ENCODE results near the gene FRMPD2.

The FRMPD2 gene, protein sequence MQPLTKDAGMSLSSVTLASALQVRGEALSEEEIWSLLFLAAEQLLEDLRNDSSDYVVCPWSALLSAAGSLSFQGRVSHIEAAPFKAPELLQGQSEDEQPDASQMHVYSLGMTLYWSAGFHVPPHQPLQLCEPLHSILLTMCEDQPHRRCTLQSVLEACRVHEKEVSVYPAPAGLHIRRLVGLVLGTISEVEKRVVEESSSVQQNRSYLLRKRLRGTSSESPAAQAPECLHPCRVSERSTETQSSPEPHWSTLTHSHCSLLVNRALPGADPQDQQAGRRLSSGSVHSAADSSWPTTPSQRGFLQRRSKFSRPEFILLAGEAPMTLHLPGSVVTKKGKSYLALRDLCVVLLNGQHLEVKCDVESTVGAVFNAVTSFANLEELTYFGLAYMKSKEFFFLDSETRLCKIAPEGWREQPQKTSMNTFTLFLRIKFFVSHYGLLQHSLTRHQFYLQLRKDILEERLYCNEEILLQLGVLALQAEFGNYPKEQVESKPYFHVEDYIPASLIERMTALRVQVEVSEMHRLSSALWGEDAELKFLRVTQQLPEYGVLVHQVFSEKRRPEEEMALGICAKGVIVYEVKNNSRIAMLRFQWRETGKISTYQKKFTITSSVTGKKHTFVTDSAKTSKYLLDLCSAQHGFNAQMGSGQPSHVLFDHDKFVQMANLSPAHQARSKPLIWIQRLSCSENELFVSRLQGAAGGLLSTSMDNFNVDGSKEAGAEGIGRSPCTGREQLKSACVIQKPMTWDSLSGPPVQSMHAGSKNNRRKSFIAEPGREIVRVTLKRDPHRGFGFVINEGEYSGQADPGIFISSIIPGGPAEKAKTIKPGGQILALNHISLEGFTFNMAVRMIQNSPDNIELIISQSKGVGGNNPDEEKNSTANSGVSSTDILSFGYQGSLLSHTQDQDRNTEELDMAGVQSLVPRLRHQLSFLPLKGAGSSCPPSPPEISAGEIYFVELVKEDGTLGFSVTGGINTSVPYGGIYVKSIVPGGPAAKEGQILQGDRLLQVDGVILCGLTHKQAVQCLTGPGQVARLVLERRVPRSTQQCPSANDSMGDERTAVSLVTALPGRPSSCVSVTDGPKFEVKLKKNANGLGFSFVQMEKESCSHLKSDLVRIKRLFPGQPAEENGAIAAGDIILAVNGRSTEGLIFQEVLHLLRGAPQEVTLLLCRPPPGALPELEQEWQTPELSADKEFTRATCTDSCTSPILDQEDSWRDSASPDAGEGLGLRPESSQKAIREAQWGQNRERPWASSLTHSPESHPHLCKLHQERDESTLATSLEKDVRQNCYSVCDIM (N-terminal part only)

DNA sequence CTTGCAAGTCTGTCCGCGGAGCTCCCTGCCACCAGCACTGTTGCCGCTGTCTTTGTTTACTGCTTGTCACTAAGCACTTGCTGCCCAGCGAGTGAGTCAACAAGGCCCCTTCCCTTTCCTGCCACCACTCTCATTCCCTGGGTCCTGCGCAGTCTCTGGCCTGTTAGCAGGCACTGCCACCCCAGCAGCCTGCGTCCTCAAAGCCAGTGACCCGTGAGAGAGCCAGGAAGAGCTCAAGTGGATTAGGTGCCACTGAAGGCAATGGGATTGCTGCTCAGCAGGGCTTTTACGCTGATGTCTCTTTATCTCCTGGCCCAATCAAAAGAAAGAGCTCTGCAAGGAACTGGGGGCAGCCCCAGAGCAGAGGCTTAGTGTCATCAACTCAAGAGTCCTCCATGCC is at the start of gene FRMPD2:
Gene FRMPD2, minus strand, starts transcription at position 61 of the 400 bp plus-strand sequence. CDS start 129 bp downstream, outside the sequence.
- DNase-seq = no peak

DNA sequence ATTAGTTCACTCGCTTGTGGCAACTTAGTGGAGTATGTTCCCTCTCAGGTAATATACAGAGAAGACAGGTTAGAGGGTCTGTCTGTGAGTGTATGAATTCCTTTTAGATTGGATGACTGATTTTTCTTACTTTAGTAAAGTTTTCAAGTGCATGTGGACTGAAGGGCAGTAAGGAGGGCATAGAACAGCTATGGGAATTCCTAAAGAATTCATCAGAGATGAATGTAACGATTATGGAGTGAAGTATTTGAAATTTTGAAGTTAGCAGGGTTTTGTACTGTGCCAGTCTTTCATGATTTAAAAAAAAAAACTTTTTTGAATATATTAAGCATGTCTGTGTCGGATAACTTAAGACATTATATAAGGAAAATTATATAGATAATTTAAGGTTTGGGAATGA is 47.5 kb upstream of the FRMPD2 start:
- no peak for DNase-seq

DNA sequence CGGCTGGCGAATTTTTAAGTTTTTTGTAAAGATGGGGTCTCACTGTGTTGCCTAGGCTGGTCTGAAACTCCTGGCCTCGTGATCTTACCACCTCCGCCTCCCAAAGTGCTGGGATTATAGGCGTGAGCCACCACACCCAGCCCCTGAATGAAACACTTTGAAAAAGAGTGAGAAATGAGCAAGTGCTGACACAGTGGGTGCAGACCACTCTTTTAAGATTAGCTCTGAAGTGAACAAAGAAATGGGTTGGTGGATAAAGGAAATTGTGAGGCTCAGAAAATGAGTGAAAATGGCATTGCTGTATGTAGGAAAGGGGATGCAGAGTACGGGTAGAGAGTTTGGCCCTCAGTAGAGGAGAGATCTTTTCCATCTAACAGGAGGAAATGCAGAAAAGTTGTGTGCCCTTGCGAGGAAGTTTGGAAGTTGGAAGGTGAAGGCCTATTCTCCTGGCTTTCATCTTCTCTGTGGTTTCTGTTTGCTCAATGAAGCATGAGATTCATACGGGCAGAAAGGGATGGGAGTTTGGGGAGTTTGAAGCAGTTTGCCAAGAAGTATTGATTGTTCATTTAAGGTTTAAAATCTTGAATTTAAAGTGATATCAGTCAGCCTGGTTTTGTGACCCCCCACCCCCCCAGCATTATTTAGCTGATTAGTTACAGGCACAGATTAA is 43.0 kb upstream of the FRMPD2 start:
- DNase-seq = no peak

DNA sequence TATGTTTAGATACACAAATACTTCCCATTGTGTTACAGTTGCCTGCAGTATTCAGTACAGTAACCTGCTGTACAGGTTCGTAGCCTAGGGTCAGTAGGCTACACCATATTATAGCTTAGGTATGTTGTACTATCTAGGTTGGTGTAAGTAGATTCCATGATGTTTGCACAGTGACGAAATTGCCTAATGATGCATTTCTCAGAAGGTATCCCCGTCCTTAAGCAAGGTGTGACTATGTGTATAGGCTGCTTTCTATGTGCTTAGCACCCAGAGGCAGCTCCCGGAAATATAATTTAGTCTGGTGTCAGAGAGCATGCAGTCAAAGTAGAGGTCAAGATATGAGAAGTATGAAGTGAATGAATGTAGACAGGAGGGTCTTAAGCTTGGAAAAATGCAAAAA is 41.7 kb upstream of the FRMPD2 start:
- DNase-seq = no peak

DNA sequence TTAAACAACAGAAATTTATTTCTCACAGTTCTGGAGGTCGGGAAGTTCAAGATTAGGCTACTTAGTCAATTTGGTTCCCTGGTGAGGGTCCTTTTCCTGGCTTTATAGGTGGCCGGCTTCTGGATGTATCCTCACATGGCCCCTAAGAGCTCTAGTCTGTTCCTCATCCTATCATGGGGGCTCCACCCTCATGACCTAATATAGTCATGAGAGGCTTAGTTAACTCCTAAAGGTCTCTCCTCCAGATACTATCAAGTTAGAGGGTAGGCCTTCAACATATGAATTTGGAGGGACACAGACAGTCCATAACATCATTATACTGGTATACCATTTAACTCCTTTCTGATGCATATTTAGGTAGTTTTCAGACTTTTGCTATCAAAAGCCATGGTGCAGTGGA is 39.6 kb upstream of the FRMPD2 start:
- DNase-seq = no peak

DNA sequence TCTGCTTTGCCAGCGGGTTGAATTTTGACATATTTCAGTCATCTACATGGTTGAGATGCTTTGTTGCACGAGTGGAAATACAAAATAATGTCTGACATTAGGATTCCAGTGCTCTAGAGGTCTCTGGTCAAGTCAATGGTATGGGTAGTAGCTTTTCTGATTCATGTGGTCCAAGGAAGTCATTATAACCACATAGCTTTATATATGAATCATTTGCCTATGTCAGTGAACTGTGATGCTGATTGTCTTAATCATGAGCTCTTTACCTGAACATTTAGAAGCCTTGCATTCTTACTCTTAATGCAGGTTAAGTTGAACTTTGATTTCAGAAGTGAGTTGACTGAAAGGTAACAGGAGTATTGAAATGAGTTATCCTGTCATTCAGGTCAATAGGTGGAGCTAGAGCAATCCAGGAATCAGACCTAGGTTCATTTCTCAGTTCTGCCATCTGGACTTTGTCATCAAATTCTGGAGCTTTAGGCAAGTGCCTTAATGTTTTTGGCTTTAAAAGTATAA is 35.3 kb upstream of the FRMPD2 start:
- no peak for DNase-seq

DNA sequence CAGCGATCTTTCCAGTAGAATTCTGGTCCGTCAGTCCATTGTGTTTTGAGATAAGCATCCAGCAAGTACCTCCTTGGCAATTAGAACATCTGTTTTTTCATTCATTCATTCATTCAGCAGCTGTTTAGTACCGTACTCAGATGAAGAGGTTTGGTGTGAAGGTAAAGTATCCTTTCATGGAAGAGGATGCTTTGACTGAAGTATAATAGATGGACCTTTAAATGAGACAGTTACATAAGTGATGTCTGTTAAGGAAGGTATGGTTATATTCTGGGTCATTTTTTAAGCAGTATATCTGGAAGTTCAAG is 33.2 kb upstream of the FRMPD2 start:
- no peak for DNase-seq

DNA sequence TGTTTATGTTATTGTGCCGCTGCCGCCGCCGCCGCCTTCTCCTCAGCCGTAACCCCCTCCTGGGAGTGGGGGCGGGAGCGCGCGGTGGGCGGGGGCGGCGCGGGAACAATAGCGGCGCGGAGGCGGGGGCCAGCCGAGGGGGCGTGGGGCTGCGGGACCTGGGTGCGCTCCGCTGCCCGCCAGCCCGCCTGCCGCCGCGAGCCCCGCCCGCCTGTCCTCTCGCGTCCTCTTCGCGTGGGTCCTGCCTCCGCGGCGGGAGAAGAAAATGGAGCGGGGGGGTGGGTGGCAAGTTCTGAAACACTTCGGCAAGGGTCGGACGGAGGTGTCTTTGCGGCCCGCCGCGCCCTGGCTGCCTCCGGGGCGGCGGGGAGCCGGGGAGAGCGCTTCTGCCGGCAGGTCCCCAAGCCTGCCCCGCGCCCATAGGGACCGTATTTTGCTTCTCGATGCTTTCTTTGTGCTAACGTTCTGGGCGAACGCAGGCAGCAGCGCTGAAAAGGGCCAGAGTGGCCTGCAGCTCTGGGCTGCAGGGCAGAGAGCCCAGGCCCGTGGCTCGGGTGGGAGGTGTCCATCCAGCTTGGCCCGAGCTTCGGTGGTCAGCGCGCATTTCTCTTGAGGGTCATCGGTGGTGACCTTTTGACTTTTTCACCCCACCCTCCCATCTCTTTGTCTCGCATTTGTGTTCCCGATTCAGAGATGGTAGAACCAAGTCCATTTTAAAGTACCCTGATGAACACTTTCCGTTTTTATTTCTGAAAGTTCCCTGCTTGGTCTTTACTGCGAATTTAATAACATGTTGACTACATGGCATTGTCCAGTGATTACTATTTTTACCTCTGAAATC is 32.6 kb upstream of the FRMPD2 start:
- peak in 1 of 2 experiments; percentile 7 for DNase-seq

DNA sequence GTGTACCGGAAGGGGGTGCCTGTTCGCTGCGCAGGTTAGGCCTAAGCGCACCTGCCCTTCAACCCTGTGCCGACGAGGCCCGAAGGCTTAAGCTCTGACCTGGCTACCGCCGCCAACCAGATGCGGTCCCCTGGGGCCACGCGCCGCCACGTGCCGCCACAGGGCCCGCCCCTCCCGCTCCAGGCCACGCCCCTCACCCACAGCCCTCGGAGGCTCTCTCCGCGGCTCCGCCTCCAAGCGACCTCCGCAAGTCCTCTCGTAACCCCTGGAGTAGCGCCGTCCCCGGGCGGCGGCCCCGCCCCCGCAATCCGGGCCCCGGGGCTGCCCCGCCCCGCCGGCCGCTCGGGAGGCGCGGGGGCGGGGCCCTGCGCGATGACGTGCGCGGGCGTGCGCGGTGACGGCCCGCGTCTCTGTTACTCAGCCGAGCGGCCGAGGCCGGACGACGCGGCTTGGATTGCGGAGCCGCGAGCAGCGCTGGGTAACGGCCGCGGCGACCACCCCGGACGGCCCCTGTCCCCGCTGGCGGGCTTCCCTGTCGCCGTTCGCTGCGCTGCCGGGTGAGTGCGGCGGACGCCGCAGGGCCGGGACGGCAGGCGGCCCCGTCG is 31.9 kb upstream of the FRMPD2 start, which contains the start of gene MAPK8:
Gene MAPK8, plus strand, starts transcription at position 413 of the 605 bp plus-strand sequence. CDS start 94,984 bp downstream, outside the sequence.
- DNase-seq = peak; percentile 44 to 75

DNA sequence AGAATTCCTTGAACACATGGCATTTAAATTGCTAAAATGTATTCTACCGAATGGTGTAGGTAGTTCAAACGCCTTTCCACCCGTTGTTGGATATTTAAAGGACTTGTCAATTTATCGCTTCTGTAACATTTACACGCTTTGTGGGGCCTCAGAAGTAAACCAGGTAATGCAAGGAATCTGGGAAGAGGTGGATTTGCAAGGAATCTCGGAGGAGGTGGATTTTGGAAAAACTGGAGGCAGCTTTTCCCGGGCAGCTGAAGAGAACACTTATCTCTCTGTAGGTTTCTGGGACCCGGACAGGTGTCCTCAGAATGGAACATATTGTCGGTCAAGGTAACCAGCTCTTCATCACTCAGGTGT is 31.4 kb upstream of the FRMPD2 start:
- no peak for DNase-seq

DNA sequence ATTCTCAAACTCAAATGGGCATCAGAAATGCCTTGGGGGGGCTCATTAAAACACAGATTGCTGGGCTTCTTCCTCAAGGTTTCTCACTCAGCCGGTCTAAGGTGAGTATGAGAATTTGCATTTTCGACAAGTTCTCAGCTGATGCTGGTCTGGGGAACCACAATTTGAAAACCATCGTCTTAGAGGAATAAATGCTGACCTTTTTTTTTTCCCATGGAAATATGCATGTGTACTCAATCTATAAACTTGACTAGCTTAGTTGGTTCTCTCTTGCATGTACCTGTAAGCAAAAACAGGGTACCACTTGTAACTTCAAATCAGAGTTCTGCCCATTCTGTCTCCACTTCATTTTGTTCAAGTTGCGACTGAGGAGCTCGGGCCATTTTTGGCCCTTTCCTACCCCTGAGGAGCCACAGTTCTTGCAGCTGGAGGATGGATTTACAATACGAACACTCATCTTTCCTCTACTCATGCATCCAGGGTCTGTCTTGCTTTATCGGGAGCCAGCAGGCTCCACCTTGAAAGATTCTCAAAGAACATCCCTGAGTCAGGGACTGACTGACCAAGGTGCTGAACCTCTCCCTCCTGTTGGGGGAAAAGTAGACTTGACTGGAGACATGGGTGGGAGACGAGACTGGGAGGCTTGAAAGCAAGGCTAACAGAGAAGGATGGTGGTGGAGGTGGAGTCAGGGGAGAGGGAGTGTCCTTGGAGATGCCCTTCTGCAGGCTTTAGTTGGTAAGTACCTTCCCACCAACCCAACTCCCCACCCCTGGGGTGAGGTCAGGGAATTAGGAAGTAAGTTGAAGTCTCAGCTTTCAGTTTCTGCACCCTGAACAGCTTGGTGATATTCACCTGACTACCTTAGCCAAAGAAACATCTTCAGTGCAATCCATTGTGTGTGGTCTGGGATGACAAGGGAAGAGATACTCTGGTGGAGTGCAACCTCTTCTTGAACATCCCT is 28.3 kb upstream of the FRMPD2 start:
- DNase-seq = no peak

DNA sequence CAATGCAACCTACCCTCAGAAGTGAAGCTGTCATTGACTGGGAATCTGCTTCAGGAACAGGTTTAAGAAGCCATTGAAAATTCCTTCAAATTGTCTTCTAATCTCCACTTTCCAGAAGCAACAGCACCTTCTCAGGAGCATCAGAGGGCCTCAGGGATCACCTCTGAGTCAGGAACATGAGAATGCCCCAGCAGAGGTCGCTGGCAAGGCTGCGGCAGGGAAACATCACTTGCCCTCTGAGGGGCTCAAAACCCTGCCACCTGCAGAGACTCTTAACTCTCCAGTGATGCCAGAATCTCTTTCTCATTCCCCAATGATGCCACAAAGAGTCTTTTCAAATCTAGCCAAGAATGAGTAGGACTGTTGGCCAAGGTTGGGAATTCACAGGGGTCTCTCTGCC is 26.1 kb upstream of the FRMPD2 start:
- no peak for DNase-seq

DNA sequence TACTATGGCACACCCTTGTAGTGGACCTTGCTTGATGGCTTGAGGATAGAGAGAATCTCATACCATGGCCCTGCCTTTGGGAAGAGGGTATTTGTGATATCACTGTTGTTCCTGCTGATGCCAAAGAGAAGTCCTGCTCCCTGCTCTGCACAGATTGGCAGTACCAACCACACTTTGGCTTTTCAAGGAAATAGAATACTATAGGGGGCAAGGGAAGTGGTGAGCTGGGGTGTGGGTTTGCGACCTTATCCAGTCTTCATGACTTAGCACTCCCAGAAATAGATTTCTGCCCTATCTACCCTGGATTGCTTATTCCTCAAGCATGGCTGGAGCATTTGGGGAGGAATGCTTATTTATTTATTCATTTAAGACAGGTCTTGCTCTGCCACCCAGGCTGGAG is 25.2 kb upstream of the FRMPD2 start:
- no peak for DNase-seq

DNA sequence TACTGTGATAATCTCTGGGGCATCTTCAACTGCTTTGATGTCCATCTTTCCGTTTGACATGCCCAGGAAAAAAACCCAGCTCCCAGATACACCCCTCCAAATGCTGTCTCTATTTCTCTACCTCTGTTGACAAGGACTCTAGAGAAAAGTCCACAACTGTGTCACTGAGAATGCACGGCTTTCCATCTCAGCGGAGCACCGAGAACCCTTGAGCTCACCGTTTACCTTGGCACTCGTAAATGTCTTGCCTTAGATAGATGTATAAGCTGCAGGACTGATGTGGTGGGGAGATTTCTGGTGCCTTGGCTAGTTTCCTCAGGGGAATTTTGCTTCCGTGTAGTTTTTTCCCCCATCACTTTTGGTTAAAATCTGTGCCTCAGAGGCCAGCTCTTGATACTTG is 24.6 kb upstream of the FRMPD2 start:
- DNase-seq = no peak

DNA sequence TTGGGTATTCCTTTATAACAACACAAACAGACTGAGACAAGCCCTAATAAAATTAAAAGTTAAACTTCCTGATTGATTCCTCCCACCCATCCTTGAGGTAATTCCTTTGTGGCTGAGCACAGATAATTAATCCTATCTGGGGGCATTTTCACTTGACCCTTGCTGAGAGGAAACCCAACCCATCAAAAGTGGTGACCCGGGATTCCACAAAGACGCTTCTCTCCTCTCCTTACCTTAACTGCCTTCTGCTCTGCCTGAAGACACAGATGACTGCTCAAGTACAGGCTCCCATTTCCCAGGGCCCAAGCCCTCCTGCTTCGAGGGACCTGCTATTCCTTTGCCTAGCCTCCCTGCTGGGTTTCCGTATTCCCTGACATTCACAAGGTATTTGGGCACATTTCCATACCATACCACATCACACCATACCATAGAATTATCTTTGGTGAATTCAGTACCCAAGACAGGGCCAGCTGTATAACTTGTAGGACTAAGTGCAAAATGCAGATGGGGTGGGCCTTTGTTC is 22.1 kb upstream of the FRMPD2 start:
- no peak for DNase-seq

DNA sequence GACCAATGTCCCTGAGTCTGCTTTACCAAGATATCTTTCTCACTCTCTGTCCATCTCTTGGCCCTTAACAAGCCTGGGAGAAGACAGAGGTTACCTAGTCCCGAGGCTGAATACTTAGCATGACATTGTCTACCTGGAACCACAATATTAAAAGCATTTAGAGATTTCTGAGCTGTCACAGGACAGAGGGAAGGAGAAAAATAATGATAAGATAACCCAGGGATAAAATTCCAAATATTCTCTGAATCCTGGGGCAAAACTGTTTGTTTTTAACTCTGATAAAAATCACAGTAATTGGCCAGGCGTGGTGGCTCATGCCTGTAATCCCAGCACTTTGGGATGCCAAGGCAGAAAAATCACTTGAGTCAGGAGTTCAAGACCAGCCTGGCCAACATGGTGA is 19.9 kb upstream of the FRMPD2 start:
- no peak for DNase-seq

DNA sequence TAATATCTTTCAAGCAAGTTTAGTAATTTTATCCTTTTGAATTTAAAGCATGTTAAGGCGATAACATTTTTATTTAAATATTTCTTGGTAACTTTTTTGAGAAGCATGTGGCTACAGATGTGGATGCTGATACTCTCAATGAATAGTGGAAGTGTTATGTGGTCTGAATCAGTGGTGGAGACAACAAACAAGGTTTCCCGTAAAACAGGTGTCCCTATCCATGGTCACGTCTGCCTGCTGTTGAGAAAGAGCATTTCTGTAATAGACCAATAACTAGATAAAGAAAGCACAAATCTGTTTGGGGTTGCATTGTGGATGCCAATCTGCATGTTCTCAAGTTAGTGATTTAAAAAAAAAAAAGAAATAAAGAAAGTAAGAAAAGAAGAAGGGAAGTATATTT is 18.1 kb upstream of the FRMPD2 start:
- no peak for DNase-seq

DNA sequence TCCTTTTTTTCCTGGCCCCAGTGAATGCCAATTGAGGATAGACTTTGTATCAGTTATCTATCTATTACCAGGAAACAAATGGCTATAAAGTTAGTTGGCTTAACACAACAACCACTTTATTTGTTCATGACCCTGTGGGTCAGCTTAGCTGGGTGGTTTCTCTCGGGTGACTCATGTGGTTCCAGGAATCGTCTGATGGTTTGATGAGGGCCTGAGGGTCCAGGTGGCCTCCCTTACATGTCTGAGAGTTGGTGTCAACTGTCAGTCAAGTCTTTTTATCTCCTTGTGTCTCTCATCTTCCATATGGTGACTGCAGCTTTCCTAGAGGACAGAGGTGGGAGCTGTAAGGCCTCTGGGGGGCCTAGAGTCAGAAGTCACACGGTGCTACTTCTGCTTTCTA is 16.7 kb upstream of the FRMPD2 start:
- DNase-seq = no peak

DNA sequence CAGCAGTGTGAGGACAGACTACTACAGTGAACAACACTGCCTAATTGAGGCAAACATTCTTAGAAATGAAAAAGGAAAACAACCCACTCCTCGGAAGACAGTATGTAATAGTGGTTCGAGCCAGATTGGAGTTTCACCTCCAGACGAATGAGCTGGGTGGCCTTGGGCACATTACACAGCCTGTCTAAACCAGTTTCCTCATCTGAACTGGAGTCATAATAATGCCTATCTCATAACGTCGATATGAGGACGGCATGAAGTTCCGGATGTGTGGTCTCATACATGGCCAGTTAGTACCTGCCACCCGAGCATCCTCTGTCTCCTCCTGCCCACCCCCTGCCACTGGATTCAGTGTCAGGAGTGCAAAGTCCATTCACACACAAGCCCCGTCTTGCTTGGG is 15.8 kb upstream of the FRMPD2 start:
- DNase-seq = no peak

All from NCI-H187 (cell line).